ENCODE measurements around the gene FAM174A.
"Not testable (repeated sequence)": the region's sequence is repeated elsewhere in the genome, so short reads cannot be mapped to it uniquely, and the experiment has no call there.

The FAM174A gene

GRCh38 chr5:100576217-100576751 is 41.1 kb downstream of the FAM174A start:
- no peak for DNase-seq (ENCODE audit: low spot score)

DNA sequence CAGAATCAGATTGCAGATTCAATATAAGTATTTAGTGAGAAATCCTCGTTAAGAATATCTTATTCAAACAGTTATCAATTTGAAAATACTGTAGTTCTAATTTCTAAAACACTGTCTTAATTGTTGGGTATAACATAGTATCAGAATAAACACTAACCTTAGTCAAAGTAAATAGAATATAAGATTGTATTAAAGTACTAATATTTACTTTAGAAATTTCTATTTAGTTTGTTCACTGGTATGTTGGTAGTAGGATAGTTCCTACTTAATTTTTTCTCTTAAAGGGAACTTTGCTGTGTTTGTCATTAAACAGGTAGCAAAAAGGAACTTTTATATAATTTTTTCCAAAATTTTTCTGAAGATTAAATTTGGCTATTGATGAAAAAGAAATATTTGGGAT is 42.3 kb downstream of the FAM174A start:
- DNase-seq (ENCODE audit: low spot score), result no peak

- no peak for DNase-seq (ENCODE audit: low spot score)
Measured at GRCh38 chr5:100584069-100584468, 48.9 kb downstream of the FAM174A start.

GRCh38 chr5:100584889-100585288 is 49.7 kb downstream of the FAM174A start:
- no peak for DNase-seq (ENCODE audit: low spot score)

DNA sequence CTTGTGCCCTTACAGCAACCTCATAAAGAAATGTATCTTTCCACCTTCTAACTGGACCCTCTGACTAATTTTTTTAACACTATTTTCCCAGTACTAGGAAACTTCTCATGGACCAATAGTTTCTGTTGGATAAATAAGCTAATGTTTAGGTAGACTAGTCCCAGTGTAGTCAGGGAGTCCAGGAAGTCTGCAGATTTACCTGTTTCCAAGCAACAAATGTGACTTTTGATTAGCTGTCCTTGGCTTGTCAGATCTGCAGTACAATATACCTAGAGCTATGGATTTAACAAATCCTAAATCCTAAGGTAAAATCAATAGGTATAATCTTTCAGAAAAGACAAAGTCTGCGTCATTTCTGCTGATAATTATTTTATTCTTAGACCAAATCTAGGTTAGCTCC is 55.7 kb downstream of the FAM174A start:
- DNase-seq (ENCODE audit: low spot score), result no peak

DNA sequence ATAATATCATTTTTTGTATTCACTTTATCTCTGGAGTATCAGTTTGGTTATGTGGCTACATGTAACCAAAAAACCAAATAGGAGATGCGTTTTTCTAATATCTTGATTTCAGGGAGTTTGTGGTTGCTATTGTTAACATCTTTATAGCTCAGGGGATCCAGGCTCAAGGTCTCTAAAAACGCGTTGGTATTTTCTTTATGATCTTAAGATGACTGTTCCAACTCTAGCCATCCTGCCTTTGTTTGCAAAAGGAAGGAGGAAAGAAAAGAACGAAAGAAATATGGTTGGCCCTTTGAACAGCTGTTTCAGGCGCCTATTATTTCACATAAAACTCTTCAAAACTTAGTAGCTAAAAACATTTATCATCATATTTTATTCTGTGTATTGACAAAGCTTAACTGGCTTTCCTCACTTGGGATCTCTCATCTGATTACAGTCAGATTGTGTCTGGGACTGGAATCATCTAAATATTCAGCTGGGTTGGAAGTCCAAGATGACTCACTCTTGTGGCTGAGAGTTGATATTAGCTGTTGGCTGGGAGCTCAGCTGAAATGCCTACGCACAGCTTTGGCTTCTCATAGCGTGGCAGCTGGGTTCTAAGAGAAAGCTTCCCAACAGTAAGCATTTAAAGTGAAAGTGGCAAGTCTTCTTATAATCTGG is 60.1 kb downstream of the FAM174A start:
- peak; percentile 6 for DNase-seq (ENCODE audit: low spot score)

GRCh38 chr5:100595812-100596173 is 60.6 kb downstream of the FAM174A start:
- no peak for DNase-seq (ENCODE audit: low spot score)

DNA sequence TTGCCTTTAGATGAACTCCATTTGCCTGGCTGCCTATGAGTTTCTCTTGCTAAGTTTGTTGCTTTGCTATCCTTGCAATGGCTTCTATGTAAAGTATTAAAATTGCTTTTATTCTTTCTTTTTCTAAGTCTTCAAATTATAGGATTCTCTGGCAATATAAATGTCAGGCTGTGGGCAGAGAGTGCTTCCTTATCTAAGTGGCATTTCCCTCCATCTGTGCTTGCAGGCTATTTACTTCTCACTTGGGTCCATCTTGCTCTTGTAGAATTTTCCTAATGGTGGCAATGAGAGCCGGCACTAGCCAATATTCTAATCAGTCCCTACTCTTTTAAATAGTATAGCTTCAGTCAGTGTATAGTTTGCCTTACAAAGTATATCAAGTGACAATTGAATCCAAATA is 63.3 kb downstream of the FAM174A start:
- no peak for DNase-seq (ENCODE audit: low spot score)

GRCh38 chr5:100600298-100600994 is 65.3 kb downstream of the FAM174A start:
- DNase-seq (ENCODE audit: low spot score), result no peak

DNA sequence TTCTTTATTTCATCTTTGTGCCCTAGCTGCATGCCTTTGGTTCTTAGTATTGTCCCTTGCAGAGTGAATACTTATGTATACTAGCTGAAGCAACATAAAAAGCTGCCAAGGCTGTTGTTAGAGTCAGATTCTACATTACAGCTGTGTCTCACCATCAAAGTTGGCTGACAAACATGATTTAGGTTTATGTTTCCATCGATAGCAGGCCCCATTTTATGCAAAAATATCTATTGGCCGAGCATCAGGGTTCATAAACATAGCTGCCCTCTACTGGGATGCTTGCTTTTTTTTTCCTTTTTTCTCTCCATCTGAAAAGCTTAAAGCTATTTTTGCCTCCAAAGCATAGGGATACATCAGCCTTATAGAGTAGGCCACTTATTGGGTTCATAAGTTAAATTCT is 68.0 kb downstream of the FAM174A start:
- DNase-seq (ENCODE audit: low spot score), result no peak

DNA sequence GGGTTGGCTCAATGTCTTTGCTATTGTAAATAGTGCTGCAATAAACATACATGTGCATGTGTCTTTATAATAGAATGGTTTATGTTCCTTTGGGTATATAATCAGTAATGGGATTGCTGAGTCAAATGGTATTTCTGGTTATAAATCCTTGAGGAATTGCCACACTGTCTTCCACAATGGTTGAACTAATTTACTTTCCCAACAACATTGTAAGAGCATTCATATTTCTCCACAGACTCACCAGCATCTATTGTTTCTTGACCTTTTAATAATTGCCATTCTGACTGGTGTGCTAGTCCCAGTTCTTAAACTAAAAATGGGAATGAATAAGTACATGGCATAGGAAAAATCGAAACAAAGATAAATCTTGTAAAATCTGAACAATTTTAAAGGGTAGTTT is 68.8 kb downstream of the FAM174A start:
- not testable (repeated sequence) for DNase-seq (ENCODE audit: low spot score)

DNA sequence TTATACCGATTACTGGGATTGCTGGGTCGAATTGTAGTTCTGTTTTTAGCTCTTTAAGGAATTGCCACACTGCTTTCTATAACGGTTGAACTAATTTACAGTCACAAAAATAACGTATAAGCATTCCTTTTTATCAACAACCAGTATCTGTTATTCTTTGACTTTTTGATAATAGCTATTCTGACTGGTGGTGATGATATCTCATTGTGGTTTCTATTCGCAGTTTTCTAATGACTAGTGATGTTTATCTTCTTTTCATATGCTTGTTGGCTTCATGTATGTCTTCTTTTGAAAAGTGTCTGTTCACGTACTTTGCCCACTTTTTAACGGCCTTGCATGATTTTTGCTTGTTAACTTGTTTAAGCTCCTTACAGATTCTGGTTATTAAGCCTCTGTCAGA is 74.4 kb downstream of the FAM174A start:
- DNase-seq (ENCODE audit: low spot score), result no peak

DNA sequence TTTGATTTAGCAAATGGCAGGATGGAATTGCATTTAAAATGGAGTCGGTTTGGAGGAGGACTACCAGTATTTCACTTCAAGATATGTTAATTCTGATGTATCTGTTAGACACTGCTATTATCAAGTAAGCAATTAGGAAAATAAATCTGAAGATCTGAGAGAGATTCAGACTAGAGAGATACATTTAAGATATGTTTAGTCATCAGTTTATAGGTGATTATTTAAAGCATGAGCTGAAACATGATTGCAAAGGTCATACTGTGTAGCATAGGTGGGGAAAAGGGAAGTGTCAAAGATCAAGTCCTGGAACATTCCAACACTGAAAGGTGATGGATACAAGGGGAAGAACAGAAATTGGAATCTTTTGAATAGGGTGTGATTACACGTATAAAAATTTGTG is 79.1 kb downstream of the FAM174A start:
- no peak for DNase-seq (ENCODE audit: low spot score)

- DNase-seq (ENCODE audit: low spot score), result no peak
Measured at GRCh38 chr5:100615362-100615761, 80.2 kb downstream of the FAM174A start.

DNA sequence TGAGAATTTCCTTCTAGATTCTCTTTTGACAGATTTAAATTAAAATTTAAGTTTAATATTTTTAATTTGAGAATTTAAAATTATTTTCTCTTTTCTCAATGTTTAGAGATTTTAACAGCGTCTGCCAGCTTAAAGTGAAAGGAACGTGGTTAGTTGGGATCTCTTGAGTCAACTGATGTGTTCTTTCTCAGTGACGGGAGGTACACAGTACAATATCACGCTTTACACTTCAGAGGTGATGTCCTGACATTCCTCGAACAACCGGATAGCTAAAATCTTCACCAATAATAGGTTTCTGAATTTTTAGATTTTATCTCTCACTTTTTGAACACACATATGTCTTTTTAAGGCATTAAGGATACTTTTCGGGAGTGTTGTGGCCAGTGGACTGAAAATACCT is 81.1 kb downstream of the FAM174A start:
- DNase-seq (ENCODE audit: low spot score), result no peak

DNA sequence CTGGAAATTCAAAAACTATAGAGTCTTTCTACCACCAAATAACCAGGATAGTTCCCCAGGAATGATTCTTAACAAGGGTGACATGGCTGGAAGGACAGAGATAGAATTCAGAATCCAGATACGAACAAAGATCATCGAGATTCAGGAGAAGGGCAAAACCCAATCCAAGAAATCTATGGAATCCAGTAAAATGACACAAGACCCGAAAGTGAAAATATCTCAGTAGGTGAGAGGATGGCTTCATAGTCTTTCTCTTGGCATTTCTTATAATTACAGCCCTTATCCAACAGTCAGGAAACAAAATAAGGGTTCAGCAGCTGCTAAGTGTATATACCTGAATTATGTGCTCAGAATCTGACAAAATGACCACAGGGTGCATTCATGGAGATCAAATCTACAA is 81.8 kb downstream of the FAM174A start:
- DNase-seq (ENCODE audit: low spot score), result no peak

DNA sequence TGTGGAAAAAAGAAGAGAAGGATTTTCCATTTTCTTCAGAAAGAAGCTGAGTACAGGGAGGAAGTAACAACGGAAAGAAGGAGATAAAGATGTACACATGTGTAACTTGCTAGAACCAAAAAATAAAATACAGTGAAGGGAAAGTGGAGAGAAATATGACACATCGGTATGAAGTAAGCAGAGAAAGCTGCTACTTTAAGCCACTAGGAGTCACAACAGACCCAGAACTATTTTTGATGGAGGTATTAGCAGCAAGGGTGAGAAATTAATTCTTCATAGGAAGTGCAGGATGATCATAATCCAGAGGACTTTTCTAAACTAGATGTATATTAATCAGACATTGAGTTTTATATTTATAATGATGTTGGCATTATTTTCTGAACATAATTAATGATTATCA is 88.5 kb downstream of the FAM174A start:
- DNase-seq (ENCODE audit: low spot score), result no peak

DNA sequence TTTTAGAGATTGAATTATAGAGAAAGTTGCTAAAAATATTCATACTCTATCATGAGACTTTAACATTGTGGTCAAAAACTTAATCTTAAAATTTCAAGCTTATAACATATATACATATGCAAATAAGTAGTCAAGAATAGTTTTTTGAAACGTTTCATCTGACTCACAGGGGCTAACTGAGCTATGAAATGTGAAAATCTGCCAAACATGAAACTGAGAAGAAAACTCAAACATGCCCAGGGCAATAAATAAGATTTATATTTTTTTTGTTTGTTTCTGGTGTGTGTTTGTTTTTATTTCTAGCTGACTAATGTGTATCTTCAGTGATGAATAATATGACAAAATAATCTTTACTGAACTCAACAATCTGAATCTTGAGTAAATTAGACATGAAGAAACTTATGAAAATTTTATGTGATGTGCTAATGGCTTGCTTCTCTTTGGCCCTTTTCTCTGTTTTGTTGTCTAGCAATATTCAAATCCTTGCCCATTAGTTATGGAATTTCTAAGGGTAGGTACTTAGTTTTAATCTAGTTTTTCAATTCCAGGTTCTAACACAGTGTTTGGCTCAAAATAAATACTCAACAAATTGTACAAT is 99.9 kb downstream of the FAM174A start:
- DNase-seq (ENCODE audit: low spot score), result no peak
